ENCODE results near the gene ZNF536. TPM values are rescaled to one million over a fixed set of nuclear protein-coding genes. Genes with fewer than 3 reads are reported as not detected.

ZNF536 gene
- total and polyA plus RNA-seq, 4 donors = 0.50 to 1.2 (median 0.62) TPM; not detected in 1

DNA sequence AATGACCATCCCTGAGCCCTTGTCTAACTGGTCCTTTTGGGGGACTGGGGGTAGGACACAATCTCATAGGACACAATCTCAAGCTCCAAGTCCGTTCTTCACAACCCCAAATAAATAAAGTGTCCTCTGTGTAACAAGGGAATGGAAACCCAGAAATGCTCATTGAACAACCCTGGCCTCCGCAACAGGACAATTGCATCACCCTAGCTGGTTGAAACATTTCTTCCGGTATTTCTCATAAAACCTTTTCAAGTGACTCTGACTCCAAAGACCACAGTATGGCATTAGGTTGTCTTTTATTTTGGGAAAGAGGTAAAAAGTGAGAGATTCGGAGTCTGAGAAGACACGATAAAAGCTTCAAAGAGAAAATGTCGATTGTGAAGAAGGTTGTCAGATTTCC lies 186.6 kb downstream of the ZNF536 start:
- DNase-seq = no peak
- Histone ChIP-seq H3K9me3 (ENCODE audit: control insufficient read depth, low read length) (no peaks in the 10 kb centered on the region), H3K36me3 (ENCODE audit: control insufficient read depth in 1 of 2, insufficient read depth in 2 of 2, low read length in 1 of 2) (no peaks in the 10 kb centered on the region), H3K27ac (ENCODE audit: low read depth in 1 of 2, low read length in 2 of 2) (no peak overlapping the region), H3K4me3 (ENCODE audit: low read length in 2 of 2) (no peak overlapping the region), H3K27me3 (ENCODE audit: control insufficient read depth in 1 of 2, insufficient read depth in 2 of 2, low read length in 1 of 2) (no peaks in the 10 kb centered on the region), H3K4me1 (ENCODE audit: control insufficient read depth in 1 of 2, insufficient read depth in 2 of 2, low read length in 2 of 2) (no peaks in the 10 kb centered on the region)
- intact Hi-C loops (cut with DNase I) = no loop called here
- 93% methylated on average over 6 of the region's 6 CpGs for WGBS, 2 donors
- no peak for ATAC-seq (ENCODE audit: low FRiP score)

DNA sequence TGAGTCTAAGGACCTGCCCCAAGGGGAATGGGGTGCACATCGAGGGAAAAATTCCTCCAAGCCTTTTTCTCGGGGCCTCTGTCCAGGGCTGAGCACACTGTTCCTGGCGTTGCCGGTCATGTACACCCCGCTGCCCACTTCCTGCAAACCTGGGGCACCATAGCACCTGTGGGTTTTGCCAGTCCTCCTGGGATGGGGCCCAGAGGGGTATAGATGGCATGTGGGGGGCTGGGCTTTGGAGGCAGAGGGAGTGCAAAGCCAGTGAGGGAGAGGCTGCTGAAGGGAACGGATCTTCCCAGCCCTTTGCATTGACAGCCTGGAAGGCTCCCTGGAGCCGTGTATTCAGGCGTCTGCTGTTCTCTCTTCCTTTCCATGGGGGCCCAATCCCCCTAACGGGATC lies 187.3 kb downstream of the ZNF536 start:
- DNase-seq = no peak

GRCh38 chr19:30562981-30563380 lies 190.8 kb downstream of the ZNF536 start:
- no peaks in the 10 kb centered on the region for H3K9me3 ChIP-seq (ENCODE audit: control insufficient read depth, low read length)
- ATAC-seq (ENCODE audit: low FRiP score) = no peak
- H3K27ac ChIP-seq (ENCODE audit: low read depth in 1 of 2, low read length in 2 of 2) = no peak overlapping the region
- intact Hi-C loops (cut with DNase I) = no loop called here
- DNase-seq = no peak
- H3K4me3 ChIP-seq (ENCODE audit: low read length in 2 of 2) = no peak overlapping the region
- WGBS, 2 donors = 90 to 93% methylated on average over 8 of the region's 8 CpGs
- no peaks in the 10 kb centered on the region for H3K27me3 ChIP-seq (ENCODE audit: control insufficient read depth in 1 of 2, insufficient read depth in 2 of 2, low read length in 1 of 2)
- H3K36me3 ChIP-seq (ENCODE audit: control insufficient read depth in 1 of 2, insufficient read depth in 2 of 2, low read length in 1 of 2) = no peaks in the 10 kb centered on the region
- no peaks in the 10 kb centered on the region for H3K4me1 ChIP-seq (ENCODE audit: control insufficient read depth in 1 of 2, insufficient read depth in 2 of 2, low read length in 2 of 2)

More for the DNA sequence above, 187.3 kb downstream of the ZNF536 start:
- Histone ChIP-seq H3K36me3 (ENCODE audit: control insufficient read depth in 1 of 2, insufficient read depth in 2 of 2, low read length in 1 of 2) (no peaks in the 10 kb centered on the region), H3K4me3 (ENCODE audit: low read length in 2 of 2) (no peak overlapping the region), H3K4me1 (ENCODE audit: control insufficient read depth in 1 of 2, insufficient read depth in 2 of 2, low read length in 2 of 2) (no peaks in the 10 kb centered on the region), H3K27ac (ENCODE audit: low read depth in 1 of 2, low read length in 2 of 2) (no peak overlapping the region), H3K27me3 (ENCODE audit: control insufficient read depth in 1 of 2, insufficient read depth in 2 of 2, low read length in 1 of 2) (no peaks in the 10 kb centered on the region), H3K9me3 (ENCODE audit: control insufficient read depth, low read length) (no peaks in the 10 kb centered on the region)
- WGBS, 2 donors = 63 to 64% methylated on average over 9 of the region's 9 CpGs
- intact Hi-C loops (cut with DNase I) = no loop called here
- ATAC-seq (ENCODE audit: low FRiP score) = no peak

GRCh38 chr19:30563691-30564090 lies 191.5 kb downstream of the ZNF536 start:
- DNase-seq (no peak), ATAC-seq (ENCODE audit: low FRiP score) (no peak)
- intact Hi-C loops (cut with DNase I) = no loop called here
- H3K27me3 ChIP-seq (ENCODE audit: control insufficient read depth in 1 of 2, insufficient read depth in 2 of 2, low read length in 1 of 2) = no peaks in the 10 kb centered on the region
- H3K27ac ChIP-seq (ENCODE audit: low read depth in 1 of 2, low read length in 2 of 2) = no peak overlapping the region
- 82 to 86% methylated on average over 3 of the region's 3 CpGs for WGBS, 2 donors
- no peaks in the 10 kb centered on the region for H3K4me1 ChIP-seq (ENCODE audit: control insufficient read depth in 1 of 2, insufficient read depth in 2 of 2, low read length in 2 of 2)
- no peak overlapping the region for H3K4me3 ChIP-seq (ENCODE audit: low read length in 2 of 2)
- H3K36me3 ChIP-seq (ENCODE audit: control insufficient read depth in 1 of 2, insufficient read depth in 2 of 2, low read length in 1 of 2) = no peaks in the 10 kb centered on the region
- no peaks in the 10 kb centered on the region for H3K9me3 ChIP-seq (ENCODE audit: control insufficient read depth, low read length)

DNA sequence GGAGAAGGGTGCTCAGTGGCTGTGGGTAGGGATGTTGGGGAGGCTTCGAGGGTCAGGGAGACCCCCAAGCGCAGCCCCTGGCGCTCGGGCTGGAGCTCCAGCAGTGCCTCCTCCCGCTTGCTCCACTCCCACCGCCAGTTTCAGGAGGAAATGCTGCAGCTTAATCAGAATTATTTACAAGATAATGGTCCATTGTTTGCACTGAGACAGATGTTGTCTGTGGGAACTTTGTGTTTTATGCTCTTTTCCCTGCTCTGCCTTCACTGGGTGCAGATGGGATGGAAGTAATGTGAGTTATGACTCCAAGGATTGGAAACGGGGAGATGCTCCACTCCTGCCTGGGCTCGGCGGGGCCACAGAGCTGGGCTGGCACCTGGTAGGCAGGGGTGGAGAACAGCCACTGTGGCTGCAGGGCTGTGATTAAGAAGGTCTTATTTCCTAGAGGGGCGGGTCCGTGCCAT lies 192.4 kb downstream of the ZNF536 start:
- H3K4me3 ChIP-seq (ENCODE audit: low read length in 2 of 2) = no peak overlapping the region
- no peaks in the 10 kb centered on the region for H3K27me3 ChIP-seq (ENCODE audit: control insufficient read depth in 1 of 2, insufficient read depth in 2 of 2, low read length in 1 of 2)
- H3K36me3 ChIP-seq (ENCODE audit: control insufficient read depth in 1 of 2, insufficient read depth in 2 of 2, low read length in 1 of 2) = no peaks in the 10 kb centered on the region
- no peaks in the 10 kb centered on the region for H3K9me3 ChIP-seq (ENCODE audit: control insufficient read depth, low read length)
- no peak for ATAC-seq (ENCODE audit: low FRiP score)
- intact Hi-C loops (cut with DNase I) = no loop called here
- no peak for DNase-seq
- no peak overlapping the region for H3K27ac ChIP-seq (ENCODE audit: low read depth in 1 of 2, low read length in 2 of 2)
- H3K4me1 ChIP-seq (ENCODE audit: control insufficient read depth in 1 of 2, insufficient read depth in 2 of 2, low read length in 2 of 2) = no peaks in the 10 kb centered on the region
- WGBS, 2 donors = 65 to 71% methylated on average over 11 of the region's 11 CpGs

DNA sequence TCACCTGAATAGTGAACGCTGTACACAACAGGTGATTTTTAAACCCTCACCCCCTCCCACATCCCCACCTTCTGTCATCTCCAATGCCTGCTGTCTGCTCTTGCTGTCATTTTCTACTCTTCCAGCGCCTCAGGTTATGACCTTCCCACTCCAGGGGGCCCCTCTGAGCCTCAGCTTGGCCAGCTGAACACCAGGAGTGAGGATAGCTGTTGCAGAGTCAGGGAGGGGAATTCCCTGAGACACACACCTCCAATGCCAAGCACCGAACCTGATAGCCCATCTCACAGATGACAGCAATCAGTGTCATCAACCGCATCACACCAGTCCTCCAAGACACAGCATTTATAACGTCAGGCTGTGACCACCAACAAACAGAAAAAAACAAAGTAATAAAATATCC lies 193.5 kb downstream of the ZNF536 start:
- Histone ChIP-seq H3K27me3 (ENCODE audit: control insufficient read depth in 1 of 2, insufficient read depth in 2 of 2, low read length in 1 of 2) (no peaks in the 10 kb centered on the region), H3K4me1 (ENCODE audit: control insufficient read depth in 1 of 2, insufficient read depth in 2 of 2, low read length in 2 of 2) (no peaks in the 10 kb centered on the region), H3K4me3 (ENCODE audit: low read length in 2 of 2) (no peak overlapping the region), H3K27ac (ENCODE audit: low read depth in 1 of 2, low read length in 2 of 2) (no peak overlapping the region), H3K9me3 (ENCODE audit: control insufficient read depth, low read length) (no peaks in the 10 kb centered on the region), H3K36me3 (ENCODE audit: control insufficient read depth in 1 of 2, insufficient read depth in 2 of 2, low read length in 1 of 2) (no peaks in the 10 kb centered on the region)
- ATAC-seq (ENCODE audit: low FRiP score) = no peak
- no peak for DNase-seq
- WGBS, 2 donors = 48 to 60% methylated on average over 5 of the region's 5 CpGs
- intact Hi-C loops (cut with DNase I) = no loop called here

GRCh38 chr19:30566681-30567420 lies 194.7 kb downstream of the ZNF536 start:
- Histone ChIP-seq H3K9me3 (ENCODE audit: control insufficient read depth, low read length) (no peaks in the 10 kb centered on the region), H3K27me3 (ENCODE audit: control insufficient read depth in 1 of 2, insufficient read depth in 2 of 2, low read length in 1 of 2) (no peaks in the 10 kb centered on the region), H3K36me3 (ENCODE audit: control insufficient read depth in 1 of 2, insufficient read depth in 2 of 2, low read length in 1 of 2) (no peaks in the 10 kb centered on the region), H3K4me1 (ENCODE audit: control insufficient read depth in 1 of 2, insufficient read depth in 2 of 2, low read length in 2 of 2) (no peaks in the 10 kb centered on the region), H3K27ac (ENCODE audit: low read depth in 1 of 2, low read length in 2 of 2) (no peak overlapping the region), H3K4me3 (ENCODE audit: low read length in 2 of 2) (no peak overlapping the region)
- DNase-seq = no peak
- peak; percentile 30 for ATAC-seq (ENCODE audit: low FRiP score)
- 79 to 81% methylated on average over 22 of the region's 22 CpGs for WGBS, 2 donors
- intact Hi-C loops (cut with DNase I) = no loop called here

DNA sequence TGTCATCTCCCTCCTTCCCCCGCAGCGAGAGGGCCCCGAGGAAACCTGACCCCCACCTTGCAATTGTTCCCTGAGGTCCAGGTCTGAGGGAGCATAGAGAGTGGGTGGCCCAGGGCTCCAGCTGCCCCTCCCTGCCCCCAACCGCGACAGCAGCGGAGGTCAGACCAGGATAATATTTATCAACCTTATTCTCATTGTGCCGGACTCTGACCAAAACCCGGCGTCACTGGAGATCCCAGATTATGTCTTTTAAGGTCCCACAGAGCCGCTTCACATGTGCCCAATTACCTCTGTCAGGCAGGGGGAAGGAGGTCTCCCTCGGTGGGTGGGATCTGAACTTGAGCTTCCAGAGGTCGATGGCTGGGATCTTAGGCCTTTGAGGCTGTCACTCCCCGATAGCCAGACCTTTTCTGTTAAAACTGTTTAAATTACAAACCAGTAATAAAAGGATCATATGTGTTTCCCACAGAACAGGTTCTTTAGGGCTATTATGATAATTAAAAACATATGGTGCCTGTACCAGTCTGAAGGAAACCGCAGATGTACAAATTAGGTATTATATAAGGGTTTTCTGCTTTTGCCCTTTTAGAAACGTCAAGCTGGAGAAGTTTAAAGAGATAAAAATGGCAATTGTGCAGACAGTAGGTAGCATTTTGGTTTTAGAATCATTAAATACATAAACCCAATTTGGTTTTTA lies 195.5 kb downstream of the ZNF536 start:
- H3K4me1 ChIP-seq (ENCODE audit: control insufficient read depth in 1 of 2, insufficient read depth in 2 of 2, low read length in 2 of 2) = no peaks in the 10 kb centered on the region
- no peaks in the 10 kb centered on the region for H3K9me3 ChIP-seq (ENCODE audit: control insufficient read depth, low read length)
- H3K27ac ChIP-seq (ENCODE audit: low read depth in 1 of 2, low read length in 2 of 2) = no peak overlapping the region
- no peak for ATAC-seq (ENCODE audit: low FRiP score)
- no peak overlapping the region for H3K4me3 ChIP-seq (ENCODE audit: low read length in 2 of 2)
- H3K36me3 ChIP-seq (ENCODE audit: control insufficient read depth in 1 of 2, insufficient read depth in 2 of 2, low read length in 1 of 2) = no peaks in the 10 kb centered on the region
- no peaks in the 10 kb centered on the region for H3K27me3 ChIP-seq (ENCODE audit: control insufficient read depth in 1 of 2, insufficient read depth in 2 of 2, low read length in 1 of 2)
- DNase-seq = no peak
- intact Hi-C loops (cut with DNase I) = no loop called here
- 29 to 36% methylated on average over 15 of the region's 15 CpGs for WGBS, 2 donors

- WGBS, 2 donors = 68 to 74% methylated on average over 14 of the region's 14 CpGs
- DNase-seq = no peak
These were observed 198.0 kb downstream of the ZNF536 start for GRCh38 chr19:30570194-30570593.

More at GRCh38 chr19:30570194-30570593, 198.0 kb downstream of the ZNF536 start:
- no peaks in the 10 kb centered on the region for H3K36me3 ChIP-seq (ENCODE audit: control insufficient read depth in 1 of 2, insufficient read depth in 2 of 2, low read length in 1 of 2)
- no peaks in the 10 kb centered on the region for H3K27me3 ChIP-seq (ENCODE audit: control insufficient read depth in 1 of 2, insufficient read depth in 2 of 2, low read length in 1 of 2)
- no peaks in the 10 kb centered on the region for H3K9me3 ChIP-seq (ENCODE audit: control insufficient read depth, low read length)
- intact Hi-C loops (cut with DNase I) = no loop called here
- H3K4me3 ChIP-seq (ENCODE audit: low read length in 2 of 2) = no peak overlapping the region
- H3K27ac ChIP-seq (ENCODE audit: low read depth in 1 of 2, low read length in 2 of 2) = no peak overlapping the region
- ATAC-seq (ENCODE audit: low FRiP score) = no peak
- no peaks in the 10 kb centered on the region for H3K4me1 ChIP-seq (ENCODE audit: control insufficient read depth in 1 of 2, insufficient read depth in 2 of 2, low read length in 2 of 2)

Data from aorta (tissue), 5 donors.